ENCODE data around the gene COL5A3.
A peak's percentile ranks its signal among the peaks of the same experiment; 100 is the strongest.
"Not testable (repeated sequence)": the region's sequence is repeated elsewhere in the genome, so short reads cannot be mapped to it uniquely, and the experiment has no call there.

COL5A3 gene

GRCh38 chr19:10010247-10010691, at the start of gene COL5A3:
TSS of gene COL5A3 (minus strand) at chr19:10010504. CDS start at chr19:10010385, 119 bp downstream.
- peak; percentile 53 for DNase-seq

- no peak for DNase-seq
Measured at GRCh38 chr19:10052602-10053360, 42.5 kb upstream of the COL5A3 start.

GRCh38 chr19:10049626-10050025, 39.3 kb upstream of the COL5A3 start:
- no peak for DNase-seq

GRCh38 chr19:10045371-10045770, 35.1 kb upstream of the COL5A3 start:
- DNase-seq: no peak

- DNase-seq: no peak
Measured at GRCh38 chr19:10044390-10044789, 34.1 kb upstream of the COL5A3 start.

GRCh38 chr19:10043286-10043927, 33.1 kb upstream of the COL5A3 start:
- DNase-seq: peak; percentile 31

GRCh38 chr19:10037809-10038208, 27.5 kb upstream of the COL5A3 start:
- DNase-seq: no peak

GRCh38 chr19:10037367-10037766, 27.1 kb upstream of the COL5A3 start:
- DNase-seq: no peak

- no peak for DNase-seq
Measured at GRCh38 chr19:10036601-10037071, 26.3 kb upstream of the COL5A3 start.

- DNase-seq: no peak
Measured at GRCh38 chr19:10033614-10034013, 23.3 kb upstream of the COL5A3 start.

- peak; percentile 92 for DNase-seq
Measured at GRCh38 chr19:10027158-10027997, 17.1 kb upstream of the COL5A3 start.

- no peak for DNase-seq
Measured at GRCh38 chr19:10026744-10027143, 16.4 kb upstream of the COL5A3 start.

GRCh38 chr19:10023096-10023495, 12.8 kb upstream of the COL5A3 start:
- not testable (repeated sequence) for DNase-seq

- DNase-seq: no peak
Measured at GRCh38 chr19:10021863-10022262, 11.6 kb upstream of the COL5A3 start.

GRCh38 chr19:10021446-10021845, 11.1 kb upstream of the COL5A3 start:
- no peak for DNase-seq

- DNase-seq: no peak
Measured at GRCh38 chr19:10020851-10021250, 10.5 kb upstream of the COL5A3 start.

- peak; percentile 47 for DNase-seq
Measured at GRCh38 chr19:10019246-10019645, 8.9 kb upstream of the COL5A3 start.

GRCh38 chr19:10018786-10019185, 8.5 kb upstream of the COL5A3 start:
- no peak for DNase-seq

GRCh38 chr19:10018263-10018662, 8.0 kb upstream of the COL5A3 start:
- DNase-seq: peak; percentile 77

- no peak for DNase-seq
Measured at GRCh38 chr19:10013834-10014618, 3.7 kb upstream of the COL5A3 start.

GRCh38 chr19:10013316-10013715, 3.0 kb upstream of the COL5A3 start, which contains the start of gene RDH8:
TSS of gene RDH8 (plus strand) at chr19:10013483. CDS start at chr19:10013498, 15 bp downstream.
- DNase-seq: no peak

- DNase-seq: no peak
Measured at GRCh38 chr19:10011974-10012373, 1.7 kb upstream of the COL5A3 start.
